ENCODE results near the gene GSTT4.

- TF ChIP-seq CTCF (IDR thresholded peaks at IDR 0.05; ENCODE audit: poor library complexity, severe bottlenecking) (no peak), SMC3 (conservative IDR thresholded peaks at IDR 0.05; ENCODE audit: poor library complexity) (no peak), REST (IDR thresholded peaks at IDR 0.05; ENCODE audit: borderline replicate concordance) (no peak), EP300 (conservative IDR thresholded peaks at IDR 0.05; ENCODE audit: poor library complexity, severe bottlenecking) (no peak), TAF1 (IDR thresholded peaks at IDR 0.05; ENCODE audit: low read depth) (no peak), POLR2AphosphoS5 (IDR thresholded peaks at IDR 0.05) (no peak), EZH2 (IDR thresholded peaks at IDR 0.05; ENCODE audit: borderline replicate concordance, insufficient read depth, low read length, poor library complexity, severe bottlenecking) (no peak)
These were observed 2.7 kb upstream of the GSTT4 start for GRCh38 chr22:24008022-24008283.
